KOPT-K1 (cell line): ENCODE data around the gene TTC28.

Experiments used
- H3K27ac ChIP-seq: fragments of 200-600 bp; sonication (generic); 2 replicates; pipeline ENCODE4 v1.5.1; 2016; ENCODE audit warnings: antibody characterized with exemption, mild to moderate bottlenecking, low read depth, low read length; ENCODE audit not compliant: poor library complexity, severe bottlenecking
- H3K36me3 ChIP-seq: fragments of 200-600 bp; sonication (generic); 2 replicates; pipeline ENCODE4 v1.5.1; 2017; ENCODE audit warnings: antibody characterized with exemption, mild to moderate bottlenecking, low read length, moderate library complexity; ENCODE audit not compliant: insufficient read depth
- H3K9me3 ChIP-seq: fragments of 200-600 bp; sonication (generic); 2 replicates; pipeline ENCODE4 v1.5.1; 2017; ENCODE audit warnings: antibody characterized with exemption, low read length, mild to moderate bottlenecking; ENCODE audit not compliant: insufficient read depth, poor library complexity, severe bottlenecking

Gene TTC28

GRCh38 chr22:27996981-27997380 lies 682.7 kb downstream of the TTC28 start:
- Histone ChIP-seq H3K27ac (no peak overlapping the region), H3K9me3 (no peaks in the 10 kb centered on the region), H3K36me3 (no peaks in the 10 kb centered on the region)

- no peaks in the 10 kb centered on the region for H3K9me3 ChIP-seq
- H3K27ac ChIP-seq: no peak overlapping the region
- H3K36me3 ChIP-seq: no peaks in the 10 kb centered on the region
Observed at GRCh38 chr22:27996529-27996925, 683.1 kb downstream of the TTC28 start.

DNA sequence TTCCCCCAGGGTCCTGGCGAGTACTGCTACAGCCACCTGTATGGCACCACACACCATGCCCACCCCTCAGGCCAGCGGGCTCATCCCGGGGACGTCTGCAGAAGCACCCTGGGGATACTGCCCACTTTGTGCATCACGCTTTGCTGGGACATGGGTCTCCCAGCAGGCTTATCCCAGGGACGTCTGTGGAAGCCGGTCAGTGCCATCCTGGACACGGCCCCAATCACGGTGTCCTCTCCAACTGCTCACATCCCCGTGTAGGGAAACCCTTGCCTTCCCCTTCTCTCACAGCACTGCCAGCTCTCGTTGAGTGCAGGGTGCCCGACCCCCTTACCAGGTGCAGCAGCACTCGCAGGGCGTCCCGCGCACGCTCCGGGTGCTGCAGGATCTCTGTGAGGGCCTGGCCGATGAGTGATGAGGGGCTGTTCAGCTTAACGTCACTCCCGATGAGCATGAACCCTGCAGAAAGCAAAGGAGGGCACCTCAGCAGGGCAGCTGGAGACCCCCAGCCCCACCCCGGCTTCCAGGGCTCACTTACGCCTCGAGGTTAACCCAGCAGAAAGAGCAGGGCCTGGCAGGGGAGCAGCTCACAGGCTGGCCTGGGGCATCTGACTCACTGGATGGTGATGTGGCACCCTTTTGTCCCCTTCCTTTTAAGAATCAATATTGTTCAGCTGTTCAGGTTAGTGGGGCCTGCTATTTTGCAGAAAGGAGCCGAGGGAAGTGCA lies 683.7 kb downstream of the TTC28 start:
- no peak overlapping the region for H3K27ac ChIP-seq
- H3K9me3 ChIP-seq: no peaks in the 10 kb centered on the region
- no peaks in the 10 kb centered on the region for H3K36me3 ChIP-seq

DNA sequence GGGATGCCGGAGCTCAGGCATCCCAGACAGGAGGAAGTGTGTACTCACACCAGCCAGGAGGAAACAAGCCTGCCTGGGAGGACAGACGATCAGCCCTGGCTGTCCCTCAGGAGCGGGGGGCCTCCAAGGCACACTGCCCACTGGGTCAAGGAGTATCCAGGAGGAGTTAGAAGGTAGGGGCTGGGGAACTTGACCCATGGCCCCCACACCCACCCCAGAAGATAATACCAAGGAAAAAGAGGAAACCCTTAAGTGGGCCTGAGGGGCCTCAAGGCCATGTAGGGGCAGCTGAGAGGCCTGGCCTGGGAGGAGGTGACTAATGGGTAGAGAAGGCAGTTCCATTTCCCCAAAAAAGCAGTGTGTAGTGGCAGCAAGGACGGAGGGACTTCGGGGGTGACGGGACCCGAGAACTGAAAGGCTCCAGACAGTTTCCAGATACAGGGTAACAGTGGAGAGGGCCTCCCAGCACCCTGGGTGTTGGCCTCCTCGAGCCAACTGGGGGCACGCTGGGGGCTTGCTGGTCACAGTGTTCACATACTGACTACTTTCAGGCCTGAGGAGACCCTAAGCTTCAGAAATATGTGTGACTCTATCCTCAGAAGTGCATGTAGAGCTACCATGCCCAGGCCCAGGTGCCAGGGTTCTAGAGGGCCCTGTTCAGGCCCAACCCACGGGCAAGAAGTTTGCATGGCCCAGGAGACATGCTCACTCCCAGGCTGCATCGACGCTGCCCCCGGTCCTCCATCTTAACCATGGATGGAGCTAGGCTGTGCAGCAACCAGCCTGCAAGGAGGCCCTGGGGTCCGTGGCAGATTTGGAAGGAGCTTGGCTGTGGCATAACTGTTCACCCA lies 684.9 kb downstream of the TTC28 start:
- H3K9me3 ChIP-seq: no peaks in the 10 kb centered on the region
- H3K36me3 ChIP-seq: no peaks in the 10 kb centered on the region
- no peak overlapping the region for H3K27ac ChIP-seq

DNA sequence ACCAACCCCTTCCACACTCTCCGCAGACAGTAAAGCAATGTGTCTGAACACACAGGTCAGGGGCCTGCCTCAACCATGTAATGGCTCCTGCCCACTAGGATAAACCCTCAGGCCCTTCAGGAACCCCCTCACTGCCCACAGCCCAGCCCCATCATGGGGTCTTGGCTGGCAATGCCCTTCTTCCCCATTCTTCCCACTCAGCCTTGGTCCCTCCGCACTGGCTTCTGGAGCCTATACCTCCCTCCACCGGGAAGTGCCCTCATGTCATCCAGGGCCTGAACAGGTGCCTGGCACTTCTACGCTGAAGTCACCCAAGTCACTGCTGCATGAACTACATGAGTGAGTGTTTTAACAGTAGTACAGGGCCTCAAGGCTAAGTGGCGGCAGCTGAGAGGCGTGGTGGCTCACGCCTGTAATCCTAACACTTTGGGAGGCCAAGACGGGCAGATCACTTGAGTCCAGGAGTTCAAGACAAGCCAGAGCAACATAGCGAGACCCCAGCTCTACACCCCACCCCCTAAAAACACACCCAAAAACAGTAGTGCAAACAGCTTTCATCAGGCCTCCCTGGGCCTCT lies 685.8 kb downstream of the TTC28 start:
- Histone ChIP-seq H3K9me3 (no peaks in the 10 kb centered on the region), H3K27ac (no peak overlapping the region), H3K36me3 (no peaks in the 10 kb centered on the region)

GRCh38 chr22:27993201-27993635 lies 686.4 kb downstream of the TTC28 start:
- Histone ChIP-seq H3K9me3 (no peaks in the 10 kb centered on the region), H3K36me3 (no peaks in the 10 kb centered on the region), H3K27ac (no peak overlapping the region)

DNA sequence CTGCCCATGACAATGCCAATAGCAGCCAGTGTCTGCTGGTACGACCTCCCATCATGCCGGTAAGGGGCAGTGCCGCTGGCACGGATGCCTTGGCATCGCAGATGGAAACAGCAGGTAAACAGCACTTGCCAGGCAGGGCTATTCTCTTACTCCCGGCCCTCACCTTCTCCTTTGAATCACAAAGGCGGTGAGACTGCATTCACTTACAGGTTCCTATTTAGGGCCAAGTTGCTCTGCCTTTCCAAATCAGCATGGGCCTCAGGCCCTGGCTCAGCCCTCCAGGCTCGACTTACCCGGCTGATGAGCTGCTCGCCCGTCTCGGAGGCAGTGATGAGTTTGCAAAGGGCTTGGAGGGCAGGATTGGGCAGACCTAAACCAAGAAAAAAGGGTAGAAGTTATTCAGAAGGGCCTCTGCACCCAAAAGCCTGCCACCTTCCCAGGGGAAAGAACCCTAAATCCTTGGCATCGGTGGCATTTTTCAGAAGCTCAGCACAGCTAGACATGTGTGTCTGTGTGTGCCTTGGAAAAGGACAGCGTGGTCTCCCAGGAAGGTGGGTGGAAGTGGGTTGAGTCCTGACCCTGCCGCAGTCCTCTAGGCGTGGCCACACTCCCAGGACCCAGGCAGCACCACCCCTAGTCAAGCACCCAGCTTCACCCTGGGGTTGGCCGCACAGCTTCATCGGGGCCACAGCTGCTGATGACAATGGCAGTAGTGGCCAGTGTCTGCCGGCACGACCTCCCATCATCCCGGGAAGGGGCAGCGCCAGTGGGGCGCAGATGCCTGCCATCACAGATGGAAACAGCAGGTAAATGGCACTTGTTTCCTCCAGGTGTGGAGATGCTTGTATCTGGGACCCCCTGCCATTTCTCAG lies 687.1 kb downstream of the TTC28 start:
- Histone ChIP-seq H3K27ac (no peak overlapping the region), H3K36me3 (no peaks in the 10 kb centered on the region), H3K9me3 (no peaks in the 10 kb centered on the region)

DNA sequence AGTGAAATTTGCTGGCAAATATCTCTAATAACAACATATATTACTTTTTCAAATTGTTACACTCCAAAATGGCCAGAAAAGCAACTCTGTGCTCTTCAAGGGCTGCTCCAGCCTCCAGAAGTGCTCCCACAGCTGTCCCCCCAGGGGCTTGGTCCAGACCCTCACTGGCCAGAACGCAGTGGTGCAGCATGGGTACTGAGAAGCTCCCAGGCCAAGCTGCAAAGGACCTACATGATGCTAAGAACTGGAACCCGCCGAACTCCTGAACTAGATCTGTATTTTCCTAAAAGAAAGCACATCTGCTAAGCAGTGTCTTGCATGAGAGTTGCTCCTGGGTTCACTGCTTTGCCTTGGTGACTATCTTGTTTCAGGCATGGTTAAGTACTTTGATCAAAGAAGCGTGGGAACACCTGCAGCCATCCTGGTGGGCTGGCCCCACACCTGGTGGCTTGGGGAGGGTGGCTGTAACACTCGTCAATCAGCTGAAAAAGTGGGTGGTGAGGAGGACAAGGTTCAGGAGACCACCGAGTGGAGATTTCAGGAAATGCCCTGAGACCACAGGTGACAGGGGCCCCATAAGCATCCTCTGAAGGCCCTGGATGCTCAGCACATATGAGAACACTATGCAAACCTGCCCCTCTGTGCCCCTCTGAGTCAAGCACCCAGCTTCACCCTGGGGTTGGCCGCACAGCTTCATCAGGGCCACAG lies 687.9 kb downstream of the TTC28 start:
- Histone ChIP-seq H3K9me3 (no peaks in the 10 kb centered on the region), H3K27ac (peak overlapping the region; percentile 17), H3K36me3 (no peaks in the 10 kb centered on the region)

DNA sequence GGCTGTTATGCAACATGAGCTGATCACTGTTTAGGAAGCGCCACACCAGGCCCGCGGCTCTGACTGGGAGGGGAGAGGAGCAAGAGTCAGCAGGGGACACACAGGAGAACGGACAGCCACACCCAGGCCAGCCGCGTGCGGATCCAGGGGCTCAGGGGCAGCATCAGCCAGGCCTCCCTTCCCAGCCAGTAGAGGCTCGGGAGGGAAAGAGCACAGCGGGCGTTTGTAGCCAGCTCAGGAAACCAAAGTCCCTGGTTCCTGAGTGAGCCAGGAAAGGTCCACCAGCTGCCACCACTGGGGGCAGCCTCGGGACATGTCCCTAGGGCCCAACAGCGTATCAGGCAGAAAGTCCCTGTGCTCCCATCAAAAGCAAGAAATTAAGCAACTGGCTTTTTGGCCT lies 688.8 kb downstream of the TTC28 start:
- Histone ChIP-seq H3K27ac (no peak overlapping the region), H3K9me3 (no peaks in the 10 kb centered on the region), H3K36me3 (no peaks in the 10 kb centered on the region)

GRCh38 chr22:27990451-27990840 lies 689.2 kb downstream of the TTC28 start:
- Histone ChIP-seq H3K36me3 (no peaks in the 10 kb centered on the region), H3K27ac (no peak overlapping the region), H3K9me3 (no peaks in the 10 kb centered on the region)

- no peak overlapping the region for H3K27ac ChIP-seq
- H3K36me3 ChIP-seq: no peaks in the 10 kb centered on the region
- H3K9me3 ChIP-seq: no peaks in the 10 kb centered on the region
Observed at GRCh38 chr22:27989758-27990450, 689.7 kb downstream of the TTC28 start.

- no peaks in the 10 kb centered on the region for H3K9me3 ChIP-seq
- no peak overlapping the region for H3K27ac ChIP-seq
- H3K36me3 ChIP-seq: no peaks in the 10 kb centered on the region
Observed at GRCh38 chr22:27988704-27989103, 690.9 kb downstream of the TTC28 start.

GRCh38 chr22:27987557-27987956 lies 692.1 kb downstream of the TTC28 start:
- H3K36me3 ChIP-seq: no peaks in the 10 kb centered on the region
- H3K9me3 ChIP-seq: no peaks in the 10 kb centered on the region
- H3K27ac ChIP-seq: no peak overlapping the region

DNA sequence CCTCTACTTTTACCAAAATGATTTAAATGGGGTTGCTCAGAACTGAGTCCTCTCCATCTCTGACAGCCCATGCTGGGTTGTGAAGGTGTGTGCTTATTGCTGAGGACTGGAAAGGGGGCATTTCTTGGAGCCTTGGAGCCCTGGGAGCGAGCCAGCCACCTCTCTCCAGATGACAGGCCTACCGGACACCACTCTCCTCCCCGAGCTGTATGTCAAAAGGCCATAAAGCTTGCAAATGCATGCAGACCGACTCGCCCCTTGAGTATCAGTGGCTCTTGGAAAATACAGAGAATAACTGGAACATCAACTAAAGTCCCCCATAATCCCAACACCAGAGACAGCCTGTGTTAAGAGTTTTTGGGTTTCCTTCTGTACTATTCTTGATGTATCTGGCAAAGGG lies 692.7 kb downstream of the TTC28 start:
- no peaks in the 10 kb centered on the region for H3K9me3 ChIP-seq
- H3K36me3 ChIP-seq: no peaks in the 10 kb centered on the region
- H3K27ac ChIP-seq: no peak overlapping the region
